ENCODE measurements around the gene PRDM8. TPM values are rescaled to one million over a fixed set of nuclear protein-coding genes. Genes with fewer than 3 reads are reported as not detected.
"Not testable (repeated sequence)": the region's sequence is repeated elsewhere in the genome, so short reads cannot be mapped to it uniquely, and the experiment has no call there.

Gene PRDM8
- total RNA-seq, 4 donors from 2014 or later = 4.5 to 13.1 (median 12.6) TPM

DNA sequence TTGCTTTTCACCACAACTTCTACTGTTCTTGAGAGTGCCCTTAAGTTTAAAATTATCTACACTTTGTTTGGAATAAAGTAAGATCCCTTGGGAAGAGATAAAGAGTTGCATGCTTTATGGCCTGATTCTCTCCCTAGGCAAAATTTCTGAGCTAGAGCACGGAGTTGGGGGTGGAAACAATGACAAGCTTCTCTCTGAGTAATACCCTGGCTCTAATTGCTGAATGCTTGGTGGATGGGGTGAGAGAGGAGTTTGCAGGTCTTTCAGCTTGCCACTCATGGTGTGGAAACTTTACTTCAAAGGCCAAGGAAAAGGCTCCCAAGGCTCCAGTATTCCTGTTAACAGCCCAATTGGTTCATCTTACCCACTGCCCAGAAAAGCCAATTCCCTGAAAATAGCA, 26.1 kb upstream of the PRDM8 start:
- Histone ChIP-seq H3K4me1 (no peaks in the 10 kb centered on the region), H3K36me3 (no peaks in the 10 kb centered on the region), H3K4me3 (no peak overlapping the region), H3K27me3 (no peaks in the 10 kb centered on the region), H3K27ac (no peak overlapping the region), H3K9me3 (no peaks in the 10 kb centered on the region)
- TF ChIP-seq, protein P1, sequence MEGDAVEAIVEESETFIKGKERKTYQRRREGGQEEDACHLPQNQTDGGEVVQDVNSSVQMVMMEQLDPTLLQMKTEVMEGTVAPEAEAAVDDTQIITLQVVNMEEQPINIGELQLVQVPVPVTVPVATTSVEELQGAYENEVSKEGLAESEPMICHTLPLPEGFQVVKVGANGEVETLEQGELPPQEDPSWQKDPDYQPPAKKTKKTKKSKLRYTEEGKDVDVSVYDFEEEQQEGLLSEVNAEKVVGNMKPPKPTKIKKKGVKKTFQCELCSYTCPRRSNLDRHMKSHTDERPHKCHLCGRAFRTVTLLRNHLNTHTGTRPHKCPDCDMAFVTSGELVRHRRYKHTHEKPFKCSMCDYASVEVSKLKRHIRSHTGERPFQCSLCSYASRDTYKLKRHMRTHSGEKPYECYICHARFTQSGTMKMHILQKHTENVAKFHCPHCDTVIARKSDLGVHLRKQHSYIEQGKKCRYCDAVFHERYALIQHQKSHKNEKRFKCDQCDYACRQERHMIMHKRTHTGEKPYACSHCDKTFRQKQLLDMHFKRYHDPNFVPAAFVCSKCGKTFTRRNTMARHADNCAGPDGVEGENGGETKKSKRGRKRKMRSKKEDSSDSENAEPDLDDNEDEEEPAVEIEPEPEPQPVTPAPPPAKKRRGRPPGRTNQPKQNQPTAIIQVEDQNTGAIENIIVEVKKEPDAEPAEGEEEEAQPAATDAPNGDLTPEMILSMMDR (IDR thresholded peaks at IDR 0.05) = no peak
- intact Hi-C loops (cut with DNase I; ENCODE audit: low total_unique reads) = no loop called here
- no peak for DNase-seq

DNA sequence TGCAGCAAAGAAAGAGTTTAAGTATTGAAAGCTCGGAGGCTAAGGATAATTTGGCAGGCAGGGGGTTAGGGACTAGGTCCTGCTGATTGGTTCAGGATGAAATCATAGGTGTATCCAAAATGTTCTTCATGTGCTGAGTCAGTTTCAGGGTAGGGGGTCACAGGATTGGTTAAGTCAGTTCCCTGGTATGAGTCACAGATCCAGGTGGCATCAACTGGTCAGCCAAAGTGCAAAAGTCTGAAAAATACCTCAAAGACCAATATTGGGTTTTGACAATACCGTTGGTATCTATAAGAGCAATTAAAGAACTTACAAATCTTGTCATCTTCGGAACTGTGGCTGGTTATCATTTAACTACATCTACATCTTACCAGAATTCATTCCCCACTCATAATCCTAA, 25.6 kb upstream of the PRDM8 start:
- TF ChIP-seq, protein P1 (IDR thresholded peaks at IDR 0.05) = no peak
- no peak for TF ChIP-seq POLR2A (IDR thresholded peaks at IDR 0.05)
- no peak overlapping the region for H3K27ac ChIP-seq
- no peak overlapping the region for H3K4me3 ChIP-seq
- no peaks in the 10 kb centered on the region for H3K27me3 ChIP-seq
- H3K4me1 ChIP-seq = no peaks in the 10 kb centered on the region
- DNase-seq = no peak
- no peaks in the 10 kb centered on the region for H3K36me3 ChIP-seq
- intact Hi-C loops (cut with DNase I; ENCODE audit: low total_unique reads) = no loop called here
- no peaks in the 10 kb centered on the region for H3K9me3 ChIP-seq

DNA sequence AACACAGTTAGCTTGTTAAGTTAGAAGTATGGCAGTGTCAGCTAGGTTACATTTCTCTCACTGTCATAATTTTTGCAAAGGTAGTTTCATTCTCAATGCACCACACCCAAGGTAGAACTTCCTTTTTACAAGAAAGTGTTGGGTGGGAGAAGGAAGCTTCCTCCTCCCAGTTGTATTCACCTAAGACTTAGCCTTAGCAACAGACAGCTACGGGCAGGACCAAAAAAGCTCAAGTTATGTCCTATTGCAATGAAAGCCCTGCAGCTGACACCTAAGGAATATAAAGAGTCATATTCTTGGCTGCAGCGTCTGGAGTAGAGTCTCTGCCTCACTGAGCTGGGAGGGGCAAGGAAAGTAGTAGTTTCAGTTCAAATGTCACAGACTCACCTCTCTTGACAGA, 25.1 kb upstream of the PRDM8 start:
- DNase-seq = no peak
- intact Hi-C loops (cut with DNase I; ENCODE audit: low total_unique reads) = no loop called here
- Histone ChIP-seq H3K27me3 (no peaks in the 10 kb centered on the region), H3K9me3 (no peaks in the 10 kb centered on the region), H3K36me3 (no peaks in the 10 kb centered on the region), H3K27ac (no peak overlapping the region), H3K4me1 (no peaks in the 10 kb centered on the region), H3K4me3 (no peak overlapping the region)
- TF ChIP-seq POLR2A (IDR thresholded peaks at IDR 0.05) = no peak
- TF ChIP-seq, protein P1 (IDR thresholded peaks at IDR 0.05) = no peak

DNA sequence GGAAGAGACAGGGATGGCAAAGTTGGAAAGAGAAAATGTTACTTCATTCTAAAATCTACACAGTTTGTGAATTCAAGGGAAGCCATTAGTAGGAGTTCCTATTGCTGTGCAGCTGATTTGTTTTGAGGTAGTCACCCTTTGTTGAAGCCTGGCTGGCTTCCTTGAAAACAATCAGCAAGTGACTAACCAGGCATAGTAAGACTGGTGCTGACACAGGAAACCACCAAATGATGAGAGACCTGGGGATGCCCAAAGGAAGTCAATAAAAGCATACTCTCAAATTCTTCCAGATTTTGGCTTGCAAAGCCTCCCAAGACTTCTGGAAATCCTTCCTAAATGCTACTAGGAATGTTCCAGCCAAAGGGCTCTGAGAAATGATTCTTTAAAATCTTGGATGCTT, 23.9 kb upstream of the PRDM8 start:
- TF ChIP-seq, protein P1 (IDR thresholded peaks at IDR 0.05) = no peak
- TF ChIP-seq POLR2A (IDR thresholded peaks at IDR 0.05) = no peak
- Histone ChIP-seq H3K4me3 (no peak overlapping the region), H3K27me3 (no peaks in the 10 kb centered on the region), H3K9me3 (no peaks in the 10 kb centered on the region), H3K36me3 (no peaks in the 10 kb centered on the region), H3K4me1 (no peaks in the 10 kb centered on the region), H3K27ac (no peak overlapping the region)
- intact Hi-C loops (cut with DNase I; ENCODE audit: low total_unique reads) = no loop called here
- no peak for DNase-seq

DNA sequence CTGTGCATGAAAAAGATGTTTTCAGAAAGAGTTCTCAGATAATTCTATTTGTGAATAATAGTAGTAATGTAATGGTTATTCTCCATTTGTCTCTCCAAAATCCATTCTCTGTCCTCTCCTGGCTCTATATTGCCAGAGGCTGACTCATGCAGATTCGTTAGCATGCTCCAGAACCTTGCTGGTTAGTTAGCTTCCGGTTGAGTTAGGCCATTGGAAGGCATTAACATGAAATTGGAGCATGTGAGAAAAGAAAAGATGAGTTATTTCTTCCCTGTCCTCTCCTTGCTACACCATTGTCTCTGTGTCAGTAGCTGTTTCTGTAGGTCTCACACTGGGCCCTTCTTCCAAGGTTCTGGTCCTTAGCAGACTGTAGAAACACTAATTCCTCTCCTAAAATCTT, 23.5 kb upstream of the PRDM8 start:
- intact Hi-C loops (cut with DNase I; ENCODE audit: low total_unique reads) = no loop called here
- Histone ChIP-seq H3K4me3 (no peak overlapping the region), H3K27ac (no peak overlapping the region), H3K9me3 (no peaks in the 10 kb centered on the region), H3K4me1 (no peaks in the 10 kb centered on the region), H3K36me3 (no peaks in the 10 kb centered on the region), H3K27me3 (no peaks in the 10 kb centered on the region)
- TF ChIP-seq, protein P1 (IDR thresholded peaks at IDR 0.05) = no peak
- no peak for TF ChIP-seq POLR2A (IDR thresholded peaks at IDR 0.05)
- DNase-seq = no peak

DNA sequence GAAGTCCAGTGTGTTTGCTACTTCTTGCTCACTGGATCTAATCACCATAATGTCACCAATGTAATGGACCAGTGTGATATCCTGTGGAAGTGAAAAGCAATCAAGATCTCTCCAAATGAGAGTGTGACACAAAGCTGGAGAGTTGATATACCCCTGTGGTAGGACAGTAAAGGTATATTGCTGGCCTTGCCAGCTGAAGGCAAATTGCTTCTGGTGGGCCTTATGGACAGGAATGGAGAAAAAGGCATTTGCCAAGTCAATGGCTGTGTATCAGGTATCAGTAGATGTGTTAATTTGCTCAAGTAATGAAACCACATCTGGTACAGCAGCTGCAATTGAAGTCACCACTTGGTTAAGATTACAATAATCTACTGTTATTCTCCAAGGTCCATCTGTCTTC, 19.5 kb upstream of the PRDM8 start:
- H3K27ac ChIP-seq; DNase-seq; intact Hi-C loops (cut with DNase I; ENCODE audit: low total_unique reads): not testable (repeated sequence)

More for the DNA sequence above, 19.5 kb upstream of the PRDM8 start:
- H3K36me3 ChIP-seq, H3K4me3 ChIP-seq, H3K9me3 ChIP-seq, H3K4me1 ChIP-seq, H3K27me3 ChIP-seq: not testable (repeated sequence)

Measured in uterus (tissue), 4 donors.